Retina (tissue), 1 donor: ENCODE results near the gene KRT77.
A peak's percentile ranks its signal among the peaks of the same experiment; 100 is the strongest.
"Not testable (repeated sequence)": the region's sequence is repeated elsewhere in the genome, so short reads cannot be mapped to it uniquely, and the experiment has no call there.

ENCODE experiments used
- DNase-seq: peaks from one replicate; pipeline ENCODE4 v3.0.0-alpha.2; 2016

The KRT77 gene

GRCh38 chr12:52703424-52703823, at the start of gene KRT77:
Gene KRT77 (minus strand): TSS chr12:52703524. CDS start chr12:52703434, 90 bp downstream.
- no peak for DNase-seq

DNA sequence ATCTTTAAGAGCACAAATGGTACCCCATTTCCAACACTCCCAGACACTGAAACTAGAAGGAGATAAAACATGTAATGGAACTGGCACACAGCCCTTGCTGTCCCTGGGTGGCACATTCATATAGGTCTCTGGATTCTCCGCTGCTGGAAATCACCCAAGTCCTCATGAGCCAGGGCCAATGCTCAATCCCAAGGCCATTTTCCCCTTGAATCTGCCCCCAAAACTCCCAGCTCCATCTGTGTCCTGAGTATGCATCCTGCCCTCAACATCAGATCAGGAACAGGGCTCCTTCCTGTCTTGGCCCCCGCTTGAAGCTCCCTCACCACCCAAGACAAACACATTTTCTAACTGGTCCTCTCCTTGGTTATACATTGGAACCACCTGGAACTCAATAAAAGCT, 49.2 kb upstream of the KRT77 start:
- no peak for DNase-seq

- DNase-seq: no peak
Measured at GRCh38 chr12:52751795-52752194, 48.5 kb upstream of the KRT77 start.

- DNase-seq: not testable (repeated sequence)
Measured at GRCh38 chr12:52750532-52750931, 47.2 kb upstream of the KRT77 start.

- no peak for DNase-seq
Measured at GRCh38 chr12:52749827-52750226, 46.5 kb upstream of the KRT77 start.

GRCh38 chr12:52748578-52748977, 45.3 kb upstream of the KRT77 start:
- DNase-seq: no peak

- DNase-seq: no peak
Measured at GRCh38 chr12:52745554-52745953, 42.2 kb upstream of the KRT77 start.

GRCh38 chr12:52744493-52745156, 41.3 kb upstream of the KRT77 start:
- no peak for DNase-seq

GRCh38 chr12:52742822-52743457, 39.6 kb upstream of the KRT77 start:
- DNase-seq: no peak

GRCh38 chr12:52742196-52742580, 38.9 kb upstream of the KRT77 start:
- no peak for DNase-seq

DNA sequence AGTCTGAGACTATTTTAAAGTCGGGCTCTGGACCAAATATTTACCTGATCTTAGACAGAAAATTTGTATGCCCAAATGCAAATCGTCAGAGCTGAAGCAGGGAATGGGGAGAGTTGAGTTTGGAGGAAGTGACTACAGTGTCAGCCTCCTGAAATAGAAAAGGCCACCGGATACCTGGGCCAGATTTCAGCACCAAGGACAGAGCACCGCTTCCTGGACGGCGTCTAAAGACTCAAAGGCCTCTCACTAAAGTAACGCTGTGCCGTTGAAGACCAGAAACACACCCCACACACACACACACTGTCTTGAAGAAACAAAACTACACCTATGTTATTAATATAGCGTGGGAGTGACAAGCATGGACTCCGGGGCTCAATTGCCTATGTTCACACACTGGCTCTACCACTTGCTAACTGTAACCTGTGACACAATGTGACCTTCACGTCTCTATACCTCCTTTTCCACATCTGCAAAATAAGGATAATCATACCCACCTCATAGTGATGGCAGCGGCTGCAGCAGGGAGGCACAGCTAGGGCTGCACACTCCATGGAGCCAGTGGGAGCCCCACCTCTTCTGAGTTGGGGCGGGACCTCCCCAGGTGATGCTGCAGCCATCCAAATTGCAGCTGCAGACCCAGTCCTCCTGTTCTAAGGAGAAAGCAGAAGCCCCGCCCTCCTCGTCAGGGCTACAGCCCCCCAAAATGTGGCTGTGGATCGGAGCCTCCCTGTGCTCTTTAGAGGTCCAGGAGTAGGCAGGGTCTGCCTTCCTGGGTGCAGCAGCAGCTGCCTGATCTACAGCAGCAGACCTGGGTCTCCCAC, 38.3 kb upstream of the KRT77 start:
- DNase-seq: peak; percentile 41

DNA sequence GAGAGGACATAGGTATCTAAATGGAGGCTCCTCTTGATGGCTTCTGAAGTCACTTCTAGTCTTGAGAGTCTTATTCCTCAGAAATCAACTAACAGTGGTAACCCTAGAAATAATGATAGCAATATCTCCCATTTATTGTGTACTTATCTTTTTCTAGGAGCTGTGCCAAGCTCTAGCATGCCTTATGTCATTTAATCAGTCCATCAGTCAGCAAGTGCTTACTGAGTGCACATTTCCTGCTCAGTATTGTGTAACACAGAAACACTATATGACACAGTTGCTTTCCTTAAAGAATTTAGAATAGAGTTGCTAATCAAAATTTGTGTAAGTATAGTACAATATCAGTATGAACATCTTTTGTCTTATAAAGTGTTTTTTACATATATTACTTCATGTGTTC, 37.3 kb upstream of the KRT77 start:
- DNase-seq: no peak

DNA sequence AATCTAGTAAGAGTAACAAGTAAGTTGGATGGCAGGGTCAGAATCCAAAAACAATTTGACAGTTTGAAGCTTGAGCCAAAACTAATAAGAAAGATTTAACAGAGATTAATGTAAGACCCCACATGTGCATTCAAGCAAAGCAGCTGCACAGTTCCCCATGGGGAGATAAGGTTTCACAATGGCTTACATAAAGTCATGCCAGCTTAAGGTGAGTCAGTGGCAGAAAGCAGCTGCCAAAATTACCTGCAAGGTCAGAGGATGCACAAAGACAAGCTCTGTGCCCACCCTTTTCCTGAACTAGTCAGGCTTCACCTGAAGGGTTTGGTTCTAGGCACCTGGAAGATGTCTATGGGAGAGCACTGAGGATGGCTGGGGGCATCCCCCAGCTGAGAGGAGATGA, 36.6 kb upstream of the KRT77 start:
- DNase-seq: no peak

GRCh38 chr12:52735816-52736632, 32.7 kb upstream of the KRT77 start:
- DNase-seq: no peak

- no peak for DNase-seq
Measured at GRCh38 chr12:52735106-52735505, 31.8 kb upstream of the KRT77 start.

- no peak for DNase-seq
Measured at GRCh38 chr12:52730793-52731192, 27.5 kb upstream of the KRT77 start.

GRCh38 chr12:52730383-52730782, 27.1 kb upstream of the KRT77 start:
- DNase-seq: no peak

GRCh38 chr12:52729147-52729546, 25.8 kb upstream of the KRT77 start:
- no peak for DNase-seq

GRCh38 chr12:52728374-52728773, 25.1 kb upstream of the KRT77 start:
- no peak for DNase-seq

GRCh38 chr12:52727037-52727436, 23.7 kb upstream of the KRT77 start:
- no peak for DNase-seq

GRCh38 chr12:52726451-52726850, 23.1 kb upstream of the KRT77 start:
- DNase-seq: no peak

- DNase-seq: no peak
Measured at GRCh38 chr12:52724384-52724783, 21.1 kb upstream of the KRT77 start.

DNA sequence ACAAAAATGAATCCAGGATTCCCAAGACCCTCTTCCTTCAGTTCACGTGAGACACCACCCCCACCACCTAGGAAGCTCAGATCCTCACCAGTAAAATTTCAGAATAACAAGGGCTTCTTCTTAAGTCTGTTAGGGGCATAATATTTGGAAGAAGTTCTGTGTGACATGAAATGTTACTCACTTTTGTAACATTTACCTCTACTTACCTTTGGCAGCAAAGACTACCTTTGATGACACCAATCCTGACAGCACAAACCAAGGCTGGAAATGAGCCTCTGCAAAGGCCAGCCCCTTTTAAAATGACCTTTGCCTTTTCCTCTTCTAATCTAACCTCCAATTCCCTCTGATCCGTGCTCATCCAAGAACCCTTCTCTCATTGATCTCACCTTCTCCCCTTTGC, 19.4 kb upstream of the KRT77 start:
- no peak for DNase-seq
